ENCODE results near the gene TIMM22.

TIMM22 gene

GRCh38 chr17:1001640-1002411 is 4.9 kb downstream of the TIMM22 start:
- peak in 1 of 51 donors; percentile 28 for DNase-seq

GRCh38 chr17:1002412-1002753 is 5.5 kb downstream of the TIMM22 start:
- DNase-seq, result peak in 1 of 51 donors; percentile 61

- peak in 27 of 51 donors; percentile 11 to 72 (median 40) for DNase-seq
Observed at GRCh38 chr17:1002771-1003555, 6.0 kb downstream of the TIMM22 start.

- DNase-seq, result no peak
Observed at GRCh38 chr17:1003633-1003971, 6.7 kb downstream of the TIMM22 start.

- peak in 8 of 51 donors; percentile 7 to 25 (median 16) for DNase-seq
Observed at GRCh38 chr17:1003972-1004768, 7.2 kb downstream of the TIMM22 start.

GRCh38 chr17:1004769-1005295 is 7.9 kb downstream of the TIMM22 start:
- no peak for DNase-seq

- peak in 46 of 51 donors; percentile 15 to 86 (median 69) for DNase-seq
Observed at GRCh38 chr17:1005361-1005946, 8.5 kb downstream of the TIMM22 start.

GRCh38 chr17:1006054-1006453 is 9.1 kb downstream of the TIMM22 start:
- no peak for DNase-seq

GRCh38 chr17:1007310-1008007 is 10.5 kb downstream of the TIMM22 start:
- no peak for DNase-seq

GRCh38 chr17:1008008-1008761 is 11.3 kb downstream of the TIMM22 start:
- DNase-seq, result peak in 15 of 51 donors; percentile 12 to 65 (median 33)

GRCh38 chr17:1009229-1010085 is 12.5 kb downstream of the TIMM22 start:
- DNase-seq, result no peak

- no peak for DNase-seq
Observed at GRCh38 chr17:1010086-1010450, 13.1 kb downstream of the TIMM22 start.

GRCh38 chr17:1010586-1010985 is 13.7 kb downstream of the TIMM22 start:
- no peak for DNase-seq

- DNase-seq, result no peak
Observed at GRCh38 chr17:1011138-1011537, 14.2 kb downstream of the TIMM22 start.

GRCh38 chr17:1011760-1012735 is 15.1 kb downstream of the TIMM22 start:
- no peak for DNase-seq

- DNase-seq, result no peak
Observed at GRCh38 chr17:1012823-1013728, 16.1 kb downstream of the TIMM22 start.

- DNase-seq, result no peak
Observed at GRCh38 chr17:1013729-1014090, 16.8 kb downstream of the TIMM22 start.

All from hypothalamus (tissue), 51 donors.